ENCODE measurements around the gene MANEA.
"Not testable (repeated sequence)": the region's sequence is repeated elsewhere in the genome, so short reads cannot be mapped to it uniquely, and the experiment has no call there.

Gene MANEA

GRCh38 chr6:95577304-95578105 lies at the start of gene MANEA:
TSS of gene MANEA (plus strand) at chr6:95577535. CDS start at chr6:95586440, 8,905 bp downstream.
- peak; percentile 56 to 68 for DNase-seq

GRCh38 chr6:95529762-95530161 lies 47.6 kb upstream of the MANEA start:
- DNase-seq = no peak

GRCh38 chr6:95530176-95530819 lies 47.0 kb upstream of the MANEA start:
- DNase-seq = no peak

- DNase-seq = no peak
These were observed 33.5 kb upstream of the MANEA start for GRCh38 chr6:95543798-95544197.

GRCh38 chr6:95544517-95545225 lies 32.7 kb upstream of the MANEA start:
- no peak for DNase-seq

- no peak for DNase-seq
These were observed 32.1 kb upstream of the MANEA start for GRCh38 chr6:95545226-95545625.

GRCh38 chr6:95545686-95546085 lies 31.6 kb upstream of the MANEA start:
- DNase-seq = no peak

- no peak for DNase-seq
These were observed 31.2 kb upstream of the MANEA start for GRCh38 chr6:95546148-95546547.

GRCh38 chr6:95547043-95547442 lies 30.3 kb upstream of the MANEA start:
- no peak for DNase-seq

- DNase-seq = no peak
These were observed 29.0 kb upstream of the MANEA start for GRCh38 chr6:95548188-95548786.

- no peak for DNase-seq
These were observed 25.5 kb upstream of the MANEA start for GRCh38 chr6:95551678-95552324.

GRCh38 chr6:95553880-95554279 lies 23.5 kb upstream of the MANEA start:
- DNase-seq = no peak

- not testable (repeated sequence) for DNase-seq
These were observed 16.4 kb upstream of the MANEA start for GRCh38 chr6:95560956-95561355.

GRCh38 chr6:95569560-95569959 lies 7.8 kb upstream of the MANEA start:
- no peak for DNase-seq

GRCh38 chr6:95572098-95572497 lies 5.2 kb upstream of the MANEA start:
- no peak for DNase-seq

GRCh38 chr6:95574811-95575210 lies 2.5 kb upstream of the MANEA start:
- no peak for DNase-seq

GRCh38 chr6:95576218-95576997 lies 927 bp upstream of the MANEA start:
- DNase-seq = no peak

GRCh38 chr6:95576998-95577303 lies 384 bp upstream of the MANEA start:
- no peak for DNase-seq

- no peak for DNase-seq
These were observed 723 bp downstream of the MANEA start for GRCh38 chr6:95578106-95578410.

GRCh38 chr6:95581073-95581472 lies 3.7 kb downstream of the MANEA start:
- DNase-seq = no peak

- not testable (repeated sequence) for DNase-seq
These were observed 6.9 kb downstream of the MANEA start for GRCh38 chr6:95584226-95584625.

- DNase-seq = no peak
These were observed 10.7 kb downstream of the MANEA start for GRCh38 chr6:95587989-95588388.
